ENCODE results near the gene PCDHGA6. TPM values are rescaled to one million over a fixed set of nuclear protein-coding genes. Genes with fewer than 3 reads are reported as not detected.
A peak's percentile ranks its signal among the peaks of the same experiment; 100 is the strongest.
"Not testable (repeated sequence)": the region's sequence is repeated elsewhere in the genome, so short reads cannot be mapped to it uniquely, and the experiment has no call there.

PCDHGA6 gene
- total RNA-seq, 1 experiment from 2014 or later = 1.2 TPM

GRCh38 chr5:141392429-141393198, 18.9 kb downstream of the PCDHGA6 start, which contains the start of gene PCDHGA8:
TSS of gene PCDHGA8 (plus strand) at chr5:141392633. CDS start at chr5:141392814, 181 bp downstream.
- no peak for DNase-seq (ENCODE audit: low read depth)

GRCh38 chr5:141393267-141393666, 19.6 kb downstream of the PCDHGA6 start:
- DNase-seq (ENCODE audit: low read depth) = no peak

- DNase-seq (ENCODE audit: low read depth) = not testable (repeated sequence)
Measured at GRCh38 chr5:141394401-141395187, 20.9 kb downstream of the PCDHGA6 start.

- not testable (repeated sequence) for DNase-seq (ENCODE audit: low read depth)
Measured at GRCh38 chr5:141397756-141398551, 24.3 kb downstream of the PCDHGA6 start, which contains the start of gene PCDHGB5. TSS of gene PCDHGB5 (plus strand) at chr5:141397947. CDS start at chr5:141398128, 181 bp downstream.

GRCh38 chr5:141398608-141399007, 24.9 kb downstream of the PCDHGA6 start:
- DNase-seq (ENCODE audit: low read depth) = no peak

- DNase-seq (ENCODE audit: low read depth) = no peak
Measured at GRCh38 chr5:141399555-141400258, 26.0 kb downstream of the PCDHGA6 start.

GRCh38 chr5:141402553-141403243, 29.0 kb downstream of the PCDHGA6 start, which contains the start of gene PCDHGA9:
TSS of gene PCDHGA9 (plus strand) at chr5:141402778. CDS start at chr5:141402953, 175 bp downstream.
- peak; percentile 25 for DNase-seq (ENCODE audit: low read depth)

GRCh38 chr5:141403387-141403786, 29.7 kb downstream of the PCDHGA6 start:
- no peak for DNase-seq (ENCODE audit: low read depth)

- not testable (repeated sequence) for DNase-seq (ENCODE audit: low read depth)
Measured at GRCh38 chr5:141407790-141408505, 34.3 kb downstream of the PCDHGA6 start, which contains the start of gene PCDHGB6. TSS of gene PCDHGB6 (plus strand) at chr5:141408021. CDS start at chr5:141408203, 182 bp downstream.

- DNase-seq (ENCODE audit: low read depth) = no peak
Measured at GRCh38 chr5:141409598-141410306, 36.1 kb downstream of the PCDHGA6 start.

GRCh38 chr5:141411575-141411974, 37.9 kb downstream of the PCDHGA6 start:
- DNase-seq (ENCODE audit: low read depth) = no peak

GRCh38 chr5:141412854-141413539, 39.3 kb downstream of the PCDHGA6 start, which contains the start of gene PCDHGA10:
TSS of gene PCDHGA10 (plus strand) at chr5:141412987. CDS start at chr5:141413176, 189 bp downstream.
- peak; percentile 51 for DNase-seq (ENCODE audit: low read depth)

- no peak for DNase-seq (ENCODE audit: low read depth)
Measured at GRCh38 chr5:141413540-141414069, 39.9 kb downstream of the PCDHGA6 start.

GRCh38 chr5:141414548-141415274, 41.0 kb downstream of the PCDHGA6 start:
- DNase-seq (ENCODE audit: low read depth) = not testable (repeated sequence)

GRCh38 chr5:141415275-141415618, 41.6 kb downstream of the PCDHGA6 start:
- not testable (repeated sequence) for DNase-seq (ENCODE audit: low read depth)

- DNase-seq (ENCODE audit: low read depth) = peak; percentile 73
Measured at GRCh38 chr5:141417494-141418172, 43.9 kb downstream of the PCDHGA6 start, which contains the start of gene PCDHGB7. TSS of gene PCDHGB7 (plus strand) at chr5:141417677. CDS start at chr5:141417860, 183 bp downstream.
